HepG2 (cell line): Measurements from ENCODE around the gene PAXX. TPM values are rescaled to one million over a fixed set of nuclear protein-coding genes. Genes with fewer than 3 reads are reported as not detected.

ENCODE experiments used
- AHR ChIP-seq: IDR thresholded peaks from 2 replicates; pipeline ENCODE4 v1.6.1; 2018; ENCODE audit warnings: missing genetic modification reagents, missing compliant biosample characterization
- BRCA1 ChIP-seq: sonication (generic); formaldehyde crosslinking; IDR thresholded peaks from 2 replicates; pipeline ENCODE4 v1.4.0; 2020; ENCODE audit warnings: missing genetic modification reagents
- BRD4 ChIP-seq: sonication (generic); formaldehyde crosslinking; IDR thresholded peaks from 2 replicates; pipeline ENCODE4 v1.4.0; 2020; ENCODE audit warnings: missing genetic modification reagents
- CHCHD3 ChIP-seq: sonication (generic); formaldehyde crosslinking; IDR thresholded peaks from 2 replicates; pipeline ENCODE4 v1.8.0; 2022; ENCODE audit warnings: mild to moderate bottlenecking, missing genetic modification reagents, moderate library complexity
- EED ChIP-seq: sonication (generic); formaldehyde crosslinking; IDR thresholded peaks from 2 replicates; pipeline ENCODE4 v1.5.0; 2020; ENCODE audit warnings: mild to moderate bottlenecking, missing genetic modification reagents
- HDAC1 ChIP-seq: sonication (generic); formaldehyde crosslinking; IDR thresholded peaks from 2 replicates; pipeline ENCODE4 v1.5.1; 2020; ENCODE audit warnings: mild to moderate bottlenecking, missing genetic modification reagents
- MIER3 ChIP-seq: IDR thresholded peaks from 2 replicates; pipeline ENCODE4 v1.6.1; 2016; ENCODE audit warnings: missing compliant biosample characterization, borderline replicate concordance
- NCOA5 ChIP-seq: sonication (generic); formaldehyde crosslinking; IDR thresholded peaks from 2 replicates; pipeline ENCODE4 v1.4.0; 2020; ENCODE audit warnings: missing genetic modification reagents
- PAX8 ChIP-seq: sonication (generic); formaldehyde crosslinking; IDR thresholded peaks from 2 replicates; pipeline ENCODE4 v1.8.0; 2022; ENCODE audit warnings: mild to moderate bottlenecking, missing genetic modification reagents, borderline replicate concordance
- SMC3 ChIP-seq: IDR thresholded peaks from 2 replicates; pipeline ENCODE4 v1.6.1; 2011; ENCODE audit warnings: low read length, improper control_type of control experiment
- SRF ChIP-seq: IDR thresholded peaks from 2 replicates; pipeline ENCODE4 v1.6.1; 2011; ENCODE audit warnings: mild to moderate bottlenecking, low read depth, low read length, moderate library complexity
- TBP ChIP-seq: sonication (generic); formaldehyde crosslinking; IDR thresholded peaks from 2 replicates; pipeline ENCODE4 v1.5.0; 2020; ENCODE audit warnings: missing genetic modification reagents
- TBX2 ChIP-seq: sonication (generic); formaldehyde crosslinking; IDR thresholded peaks from 2 replicates; pipeline ENCODE4 v1.5.0; 2020; ENCODE audit warnings: missing genetic modification reagents, mild to moderate bottlenecking, borderline replicate concordance
- ZNF296 ChIP-seq: sonication (generic); formaldehyde crosslinking; conservative IDR thresholded peaks from 2 replicates; pipeline ENCODE4 v1.5.0; 2020; ENCODE audit warnings: mild to moderate bottlenecking, missing genetic modification reagents
- ZNF501 ChIP-seq: sonication (generic); formaldehyde crosslinking; IDR thresholded peaks from 2 replicates; pipeline ENCODE4 v1.5.1; 2020; ENCODE audit warnings: mild to moderate bottlenecking, moderate library complexity, missing genetic modification reagents
- ZNF562 ChIP-seq: sonication (generic); formaldehyde crosslinking; IDR thresholded peaks from 2 replicates; pipeline ENCODE4 v1.8.0; 2022; ENCODE audit warnings: missing genetic modification reagents, borderline replicate concordance
- ZNF761 ChIP-seq: sonication (generic); formaldehyde crosslinking; conservative IDR thresholded peaks from 2 replicates; pipeline ENCODE4 v1.4.0; 2020; ENCODE audit warnings: mild to moderate bottlenecking, missing genetic modification reagents
- ZNF883 ChIP-seq: sonication (generic); formaldehyde crosslinking; IDR thresholded peaks from 2 replicates; pipeline ENCODE4 v1.5.1; 2020; ENCODE audit warnings: mild to moderate bottlenecking, missing genetic modification reagents; ENCODE audit errors: not compliant biosample characterization
- ZSCAN29 ChIP-seq: sonication (generic); formaldehyde crosslinking; conservative IDR thresholded peaks from 2 replicates; pipeline ENCODE4 v1.4.0; 2020; ENCODE audit warnings: mild to moderate bottlenecking, missing genetic modification reagents
- polyA plus RNA-seq, 8 experiments: library from polyadenylated mRNA; depleted of rRNA in 3 of 8; stranded (reverse) in 7 of 8; unstranded in 1 of 8; fragments of >200 nt; fragmentation: Illumina TruSeq in 4 of 8; extraction: Trizol in 4 of 8; gene quantifications; 2 replicates each; pipeline versions ENCODE4 v1.2.1 to v1.2.3, GENCODE V29; 2011 to 2016; ENCODE audit warnings: low read depth in 4 of 8, missing spikeins in 1 of 8, mixed read lengths in 1 of 8; ENCODE audit not compliant: insufficient read depth in 1 of 8
- total RNA-seq, 5 experiments: library from RNA; depleted of rRNA; stranded (reverse); fragments of >200 nt; fragmentation: Illumina TruSeq; extraction: Trizol; gene quantifications; 2 replicates each; pipeline ENCODE4 v1.2.3, GENCODE V29; 2016; ENCODE audit warnings: low read depth in 1 of 5
- TF ChIP-seq, protein P1 (sequence below): sonication (generic); formaldehyde crosslinking; IDR thresholded peaks from 2 replicates; pipeline ENCODE4 v1.5.0; 2020; ENCODE audit warnings: mild to moderate bottlenecking, missing genetic modification reagents, moderate library complexity
- TF ChIP-seq, protein P2 (sequence below): sonication (generic); formaldehyde crosslinking; IDR thresholded peaks from 2 replicates; pipeline ENCODE4 v1.4.0; 2020; ENCODE audit warnings: mild to moderate bottlenecking, missing genetic modification reagents
- TF ChIP-seq, protein P3 (sequence below), 2 experiments: IDR thresholded peaks; 2 replicates each; pipeline ENCODE4 v1.6.1; 2011 to 2012; ENCODE audit warnings: low read length in 2 of 2, borderline replicate concordance in 1 of 2, low read depth in 1 of 2, mild to moderate bottlenecking in 1 of 2, moderate library complexity in 1 of 2
- TF ChIP-seq, protein P4 (sequence below): sonication (generic); formaldehyde crosslinking; IDR thresholded peaks from 2 replicates; pipeline ENCODE4 v1.4.0; 2020; ENCODE audit warnings: missing genetic modification reagents

Gene PAXX
- total and polyA plus RNA-seq, 2 of the 13 experiments (the other 11 are each of a cell fraction or from before 2014, with no cell fraction given), result 14.0 to 31.9 TPM

DNA sequence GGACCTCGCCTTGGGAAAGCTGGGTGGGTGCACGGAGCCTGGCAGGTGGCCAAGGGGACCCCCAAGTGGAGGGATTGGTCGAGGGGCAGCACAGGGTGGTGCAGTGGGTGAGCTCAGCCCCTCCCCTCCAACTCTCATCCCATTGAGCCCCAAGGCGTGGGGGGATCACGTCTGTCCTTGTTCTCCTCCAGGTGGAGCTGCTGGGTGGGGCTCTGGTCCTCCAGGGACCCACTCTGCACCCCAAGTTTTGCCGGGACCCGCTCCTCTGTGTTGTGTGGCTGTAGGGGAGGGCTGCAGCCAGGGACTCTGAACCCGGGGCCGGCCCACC lies 43.2 kb downstream of the PAXX start (continued):
- TF ChIP-seq BRD4 (CRISPR knock-in tag), result peak; percentile 30; the same call in 1 of the 2 replicates
- TF ChIP-seq EED (CRISPR knock-in tag), result peak; percentile 77; the same call in 1 of the 2 replicates
- no peak for TF ChIP-seq ZNF296 (CRISPR knock-in tag)
- no peak for TF ChIP-seq HDAC1 (CRISPR knock-in tag)
- TF ChIP-seq NCOA5 (CRISPR knock-in tag), result no peak
- TF ChIP-seq, protein P1, sequence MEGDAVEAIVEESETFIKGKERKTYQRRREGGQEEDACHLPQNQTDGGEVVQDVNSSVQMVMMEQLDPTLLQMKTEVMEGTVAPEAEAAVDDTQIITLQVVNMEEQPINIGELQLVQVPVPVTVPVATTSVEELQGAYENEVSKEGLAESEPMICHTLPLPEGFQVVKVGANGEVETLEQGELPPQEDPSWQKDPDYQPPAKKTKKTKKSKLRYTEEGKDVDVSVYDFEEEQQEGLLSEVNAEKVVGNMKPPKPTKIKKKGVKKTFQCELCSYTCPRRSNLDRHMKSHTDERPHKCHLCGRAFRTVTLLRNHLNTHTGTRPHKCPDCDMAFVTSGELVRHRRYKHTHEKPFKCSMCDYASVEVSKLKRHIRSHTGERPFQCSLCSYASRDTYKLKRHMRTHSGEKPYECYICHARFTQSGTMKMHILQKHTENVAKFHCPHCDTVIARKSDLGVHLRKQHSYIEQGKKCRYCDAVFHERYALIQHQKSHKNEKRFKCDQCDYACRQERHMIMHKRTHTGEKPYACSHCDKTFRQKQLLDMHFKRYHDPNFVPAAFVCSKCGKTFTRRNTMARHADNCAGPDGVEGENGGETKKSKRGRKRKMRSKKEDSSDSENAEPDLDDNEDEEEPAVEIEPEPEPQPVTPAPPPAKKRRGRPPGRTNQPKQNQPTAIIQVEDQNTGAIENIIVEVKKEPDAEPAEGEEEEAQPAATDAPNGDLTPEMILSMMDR (CRISPR knock-in tag), result no peak
- no peak for TF ChIP-seq TBP (CRISPR knock-in tag)
- TF ChIP-seq SMC3, result no peak
- TF ChIP-seq, protein P2, sequence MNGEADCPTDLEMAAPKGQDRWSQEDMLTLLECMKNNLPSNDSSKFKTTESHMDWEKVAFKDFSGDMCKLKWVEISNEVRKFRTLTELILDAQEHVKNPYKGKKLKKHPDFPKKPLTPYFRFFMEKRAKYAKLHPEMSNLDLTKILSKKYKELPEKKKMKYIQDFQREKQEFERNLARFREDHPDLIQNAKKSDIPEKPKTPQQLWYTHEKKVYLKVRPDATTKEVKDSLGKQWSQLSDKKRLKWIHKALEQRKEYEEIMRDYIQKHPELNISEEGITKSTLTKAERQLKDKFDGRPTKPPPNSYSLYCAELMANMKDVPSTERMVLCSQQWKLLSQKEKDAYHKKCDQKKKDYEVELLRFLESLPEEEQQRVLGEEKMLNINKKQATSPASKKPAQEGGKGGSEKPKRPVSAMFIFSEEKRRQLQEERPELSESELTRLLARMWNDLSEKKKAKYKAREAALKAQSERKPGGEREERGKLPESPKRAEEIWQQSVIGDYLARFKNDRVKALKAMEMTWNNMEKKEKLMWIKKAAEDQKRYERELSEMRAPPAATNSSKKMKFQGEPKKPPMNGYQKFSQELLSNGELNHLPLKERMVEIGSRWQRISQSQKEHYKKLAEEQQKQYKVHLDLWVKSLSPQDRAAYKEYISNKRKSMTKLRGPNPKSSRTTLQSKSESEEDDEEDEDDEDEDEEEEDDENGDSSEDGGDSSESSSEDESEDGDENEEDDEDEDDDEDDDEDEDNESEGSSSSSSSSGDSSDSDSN (CRISPR knock-in tag), result peak; percentile 11; the same call in 1 of the 2 replicates
- no peak for TF ChIP-seq BRCA1 (CRISPR knock-in tag)
- TF ChIP-seq ZSCAN29 (CRISPR knock-in tag), result no peak
- TF ChIP-seq CHCHD3, result no peak
- TF ChIP-seq SRF, result no peak
- TF ChIP-seq ZNF761, result no peak
- TF ChIP-seq ZNF883 (CRISPR knock-in tag), result no peak
- TF ChIP-seq AHR (CRISPR knock-in tag), result no peak
- TF ChIP-seq, protein P3, sequence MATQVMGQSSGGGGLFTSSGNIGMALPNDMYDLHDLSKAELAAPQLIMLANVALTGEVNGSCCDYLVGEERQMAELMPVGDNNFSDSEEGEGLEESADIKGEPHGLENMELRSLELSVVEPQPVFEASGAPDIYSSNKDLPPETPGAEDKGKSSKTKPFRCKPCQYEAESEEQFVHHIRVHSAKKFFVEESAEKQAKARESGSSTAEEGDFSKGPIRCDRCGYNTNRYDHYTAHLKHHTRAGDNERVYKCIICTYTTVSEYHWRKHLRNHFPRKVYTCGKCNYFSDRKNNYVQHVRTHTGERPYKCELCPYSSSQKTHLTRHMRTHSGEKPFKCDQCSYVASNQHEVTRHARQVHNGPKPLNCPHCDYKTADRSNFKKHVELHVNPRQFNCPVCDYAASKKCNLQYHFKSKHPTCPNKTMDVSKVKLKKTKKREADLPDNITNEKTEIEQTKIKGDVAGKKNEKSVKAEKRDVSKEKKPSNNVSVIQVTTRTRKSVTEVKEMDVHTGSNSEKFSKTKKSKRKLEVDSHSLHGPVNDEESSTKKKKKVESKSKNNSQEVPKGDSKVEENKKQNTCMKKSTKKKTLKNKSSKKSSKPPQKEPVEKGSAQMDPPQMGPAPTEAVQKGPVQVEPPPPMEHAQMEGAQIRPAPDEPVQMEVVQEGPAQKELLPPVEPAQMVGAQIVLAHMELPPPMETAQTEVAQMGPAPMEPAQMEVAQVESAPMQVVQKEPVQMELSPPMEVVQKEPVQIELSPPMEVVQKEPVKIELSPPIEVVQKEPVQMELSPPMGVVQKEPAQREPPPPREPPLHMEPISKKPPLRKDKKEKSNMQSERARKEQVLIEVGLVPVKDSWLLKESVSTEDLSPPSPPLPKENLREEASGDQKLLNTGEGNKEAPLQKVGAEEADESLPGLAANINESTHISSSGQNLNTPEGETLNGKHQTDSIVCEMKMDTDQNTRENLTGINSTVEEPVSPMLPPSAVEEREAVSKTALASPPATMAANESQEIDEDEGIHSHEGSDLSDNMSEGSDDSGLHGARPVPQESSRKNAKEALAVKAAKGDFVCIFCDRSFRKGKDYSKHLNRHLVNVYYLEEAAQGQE (IDR thresholded peaks at IDR 0.05; ENCODE audit: borderline replicate concordance in 1 of 2, low read depth in 1 of 2, low read length in 2 of 2), result no peak
- no peak for TF ChIP-seq ZNF501 (CRISPR knock-in tag)
- 0 out of 2 replicates have a peak, but pooled peaks have one; percentile 52 for TF ChIP-seq TBX2 (CRISPR knock-in tag)
- TF ChIP-seq ZNF562 (CRISPR knock-in tag), result no peak
- TF ChIP-seq MIER3, result no peak; the same call in 1 of the 2 replicates
- TF ChIP-seq, protein P4, sequence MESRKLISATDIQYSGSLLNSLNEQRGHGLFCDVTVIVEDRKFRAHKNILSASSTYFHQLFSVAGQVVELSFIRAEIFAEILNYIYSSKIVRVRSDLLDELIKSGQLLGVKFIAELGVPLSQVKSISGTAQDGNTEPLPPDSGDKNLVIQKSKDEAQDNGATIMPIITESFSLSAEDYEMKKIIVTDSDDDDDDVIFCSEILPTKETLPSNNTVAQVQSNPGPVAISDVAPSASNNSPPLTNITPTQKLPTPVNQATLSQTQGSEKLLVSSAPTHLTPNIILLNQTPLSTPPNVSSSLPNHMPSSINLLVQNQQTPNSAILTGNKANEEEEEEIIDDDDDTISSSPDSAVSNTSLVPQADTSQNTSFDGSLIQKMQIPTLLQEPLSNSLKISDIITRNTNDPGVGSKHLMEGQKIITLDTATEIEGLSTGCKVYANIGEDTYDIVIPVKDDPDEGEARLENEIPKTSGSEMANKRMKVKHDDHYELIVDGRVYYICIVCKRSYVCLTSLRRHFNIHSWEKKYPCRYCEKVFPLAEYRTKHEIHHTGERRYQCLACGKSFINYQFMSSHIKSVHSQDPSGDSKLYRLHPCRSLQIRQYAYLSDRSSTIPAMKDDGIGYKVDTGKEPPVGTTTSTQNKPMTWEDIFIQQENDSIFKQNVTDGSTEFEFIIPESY (CRISPR knock-in tag), result no peak
- no peak for TF ChIP-seq PAX8
